H1 (cell line): Measurements from ENCODE around the gene RGS4. TPM values are rescaled to one million over a fixed set of nuclear protein-coding genes. Genes with fewer than 3 reads are reported as not detected.

Source experiments
- CEBPB ChIP-seq: IDR thresholded peaks from 2 replicates; pipeline ENCODE4 v1.6.1; 2012; ENCODE audit warnings: low read depth, low read length
- EGR1 ChIP-seq: IDR thresholded peaks from 2 replicates; pipeline ENCODE4 v1.6.1; 2011; ENCODE audit warnings: low read depth, low read length, borderline replicate concordance
- GTF2F1 ChIP-seq: IDR thresholded peaks from 2 replicates; pipeline ENCODE4 v1.6.1; 2012; ENCODE audit warnings: low read depth, low read length, improper control_type of control experiment, borderline replicate concordance
- NANOG ChIP-seq: IDR thresholded peaks from 2 replicates; pipeline ENCODE4 v1.6.1; 2011; ENCODE audit warnings: low read length, low read depth, mild to moderate bottlenecking, inconsistent platforms; ENCODE audit not compliant: insufficient read depth, poor library complexity, severe bottlenecking
- POU5F1 ChIP-seq: IDR thresholded peaks from 2 replicates; pipeline ENCODE4 v1.6.1; 2011; ENCODE audit warnings: low read depth, mild to moderate bottlenecking, low read length, moderate library complexity
- RFX5 ChIP-seq: IDR thresholded peaks from 2 replicates; pipeline ENCODE4 v1.6.1; 2011; ENCODE audit warnings: low read depth, low read length, improper control_type of control experiment, borderline replicate concordance
- SRF ChIP-seq: IDR thresholded peaks from 2 replicates; pipeline ENCODE4 v1.6.1; 2011; ENCODE audit warnings: mild to moderate bottlenecking, low read depth, low read length, moderate library complexity
- TAF7 ChIP-seq: optimal IDR thresholded peaks from 2 replicates; pipeline ENCODE3; 2011; ENCODE audit warnings: low read depth, mild to moderate bottlenecking, inconsistent platforms, low read length, moderate library complexity, borderline replicate concordance
- TBP ChIP-seq: IDR thresholded peaks from 2 replicates; pipeline ENCODE4 v1.6.1; 2011; ENCODE audit warnings: low read depth, low read length, improper control_type of control experiment
- YY1 ChIP-seq: IDR thresholded peaks from 2 replicates; pipeline ENCODE4 v1.6.1; 2011; ENCODE audit warnings: low read depth, mild to moderate bottlenecking, low read length
- polyA plus RNA-seq, 7 experiments: library from polyadenylated mRNA; depleted of rRNA in 3 of 7; stranded (reverse) in 5 of 7; unstranded in 2 of 7; fragments of >200 nt in 5 of 7; fragments of 200-250 nt in 2 of 7; gene quantifications; 1 replicate in 5 of 7; 2 replicates in 1 of 7; 4 replicates in 1 of 7; pipeline versions ENCODE4 v1.2.1 to v1.2.3, GENCODE V29; 2011 to 2013; ENCODE audit warnings: missing spikeins in 2 of 7, mixed read lengths in 2 of 7
- total RNA-seq: library from RNA; stranded (reverse); fragmentation: NEBNext Ultra II Directional; extraction: Animal tissue kit (Norgen Biotek cat#: 25700); gene quantifications from 2 replicates; pipeline ENCODE4 v1.2.1, GENCODE V29; 2021

The RGS4 gene
- total and polyA plus RNA-seq, 2 of the 8 experiments (the other 6 are each of a cell fraction or from before 2014, with no cell fraction given), result 0.26 to 0.74 TPM

GRCh38 chr1:163069655-163070277 lies 605 bp downstream of the RGS4 start (continued):
- no peak for TF ChIP-seq EGR1
- no peak for TF ChIP-seq YY1
- no peak for TF ChIP-seq CEBPB
- no peak for TF ChIP-seq TAF7
- TF ChIP-seq SRF, result no peak
- no peak for TF ChIP-seq POU5F1
- TF ChIP-seq NANOG, result no peak
- no peak for TF ChIP-seq GTF2F1
- TF ChIP-seq TBP, result no peak
- TF ChIP-seq RFX5, result no peak
